GM19023 (cell line): ENCODE results near the gene ERFL.

Experiments
- ATAC-seq: cut with Tn5 transposase; IDR thresholded peaks from one replicate; pipeline ENCODE4 v1.9.1; 2021; ENCODE audit warnings: mild to moderate bottlenecking, moderate library complexity; ENCODE audit not compliant: unreplicated experiment

Gene ERFL

DNA sequence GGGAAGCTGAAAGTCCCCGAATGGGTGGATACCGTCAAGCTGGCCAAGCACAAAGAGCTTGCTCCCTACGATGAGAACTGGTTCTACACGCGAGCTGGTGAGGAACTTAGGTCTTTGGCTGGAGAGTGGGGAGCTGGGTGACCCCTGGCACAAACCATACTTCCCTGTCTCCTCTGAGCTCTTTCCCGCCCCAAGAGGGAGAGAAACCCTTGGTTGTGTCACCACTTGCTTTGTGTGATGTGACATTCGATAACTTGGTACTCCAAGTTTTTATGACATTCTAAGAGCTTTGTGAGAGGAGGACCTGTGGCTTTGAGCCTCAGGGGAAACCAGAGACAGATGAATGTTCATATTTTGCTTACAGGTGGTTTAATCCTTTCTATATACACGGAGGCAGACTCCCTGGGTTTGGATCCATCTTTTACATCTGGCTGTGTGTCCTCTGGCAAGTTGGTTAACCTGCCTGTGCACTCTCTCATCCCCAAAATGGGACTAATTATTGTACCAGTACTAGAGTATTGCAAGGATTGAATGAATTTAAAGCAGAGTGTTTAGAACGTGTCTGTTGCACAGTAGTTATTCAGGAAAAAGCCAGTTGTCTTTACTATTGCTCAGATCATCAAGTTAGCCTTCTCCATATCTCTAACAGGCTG is 67.0 kb downstream of the ERFL start:
- ATAC-seq = no peak

DNA sequence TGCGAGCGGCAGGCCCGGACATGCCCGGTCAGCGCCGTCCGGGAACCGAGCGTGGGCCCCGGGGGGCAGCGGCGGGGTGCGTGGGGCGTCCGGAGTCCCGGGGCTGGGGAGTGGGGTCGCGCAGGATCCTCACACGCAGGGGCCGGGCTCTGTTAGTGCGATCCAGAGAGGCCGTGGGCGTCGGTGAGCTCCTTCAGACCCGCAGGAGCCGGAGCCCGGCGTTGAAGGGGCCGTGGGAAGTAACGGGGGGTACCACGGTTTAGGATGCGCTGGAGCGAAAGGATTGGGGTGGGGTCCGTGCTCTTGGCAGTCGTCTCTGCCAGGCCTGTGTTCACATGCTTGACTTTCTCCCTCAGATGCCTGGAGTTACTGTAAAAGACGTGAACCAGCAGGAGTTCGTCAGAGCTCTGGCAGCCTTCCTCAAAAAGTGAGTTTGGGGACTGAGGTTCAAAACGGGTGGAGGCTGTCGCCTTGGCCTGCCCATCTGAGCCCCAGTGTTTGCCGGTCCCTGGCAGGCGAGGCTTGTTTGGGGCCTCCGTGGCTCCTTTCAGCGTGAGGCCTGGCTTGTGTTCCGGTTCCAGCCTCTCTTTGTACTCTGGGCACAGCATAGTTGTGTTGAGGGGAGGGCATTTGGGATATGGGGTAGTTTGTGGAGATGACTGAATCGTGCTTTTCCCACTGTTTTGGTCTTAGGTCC is 67.7 kb downstream of the ERFL start:
- no peak for ATAC-seq

DNA sequence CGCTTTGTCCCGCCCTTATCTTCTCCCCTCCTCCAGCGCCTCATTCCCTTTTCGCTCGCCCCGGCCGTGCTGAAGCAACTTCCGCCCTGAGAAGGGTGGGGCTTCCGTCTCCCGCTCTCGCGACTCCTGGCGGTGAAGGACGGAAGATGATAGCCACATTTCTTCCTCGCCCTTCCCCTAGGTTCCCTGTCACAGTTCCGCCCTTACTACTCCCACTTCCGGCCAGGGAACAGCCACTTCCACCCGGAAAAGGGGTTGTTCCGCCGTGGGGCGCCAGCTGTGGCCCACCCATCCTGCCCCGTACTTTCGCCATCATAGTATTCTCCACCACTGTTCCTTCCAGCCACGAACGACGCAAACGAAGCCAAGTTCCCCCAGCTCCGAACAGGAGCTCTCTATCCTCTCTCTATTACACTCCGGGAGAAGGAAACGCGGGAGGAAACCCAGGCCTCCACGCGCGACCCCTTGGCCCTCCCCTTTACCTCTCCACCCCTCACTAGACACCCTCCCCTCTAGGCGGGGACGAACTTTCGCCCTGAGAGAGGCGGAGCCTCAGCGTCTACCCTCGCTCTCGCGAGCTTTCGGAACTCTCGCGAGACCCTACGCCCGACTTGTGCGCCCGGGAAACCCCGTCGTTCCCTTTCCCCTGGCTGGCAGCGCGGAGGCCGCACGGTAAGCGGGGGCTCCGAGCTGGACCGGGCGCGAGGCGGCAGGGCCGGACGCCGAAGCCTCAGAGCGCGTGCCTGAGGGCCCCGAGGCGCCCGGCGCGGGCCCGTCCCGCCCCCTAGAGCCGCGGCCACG is 68.4 kb downstream of the ERFL start, which contains the start of gene RPS19:
Gene RPS19, plus strand, starts transcription at position 638 of the 801 bp plus-strand sequence. CDS start 520 bp downstream, outside the sequence.
- ATAC-seq = peak; percentile 81

DNA sequence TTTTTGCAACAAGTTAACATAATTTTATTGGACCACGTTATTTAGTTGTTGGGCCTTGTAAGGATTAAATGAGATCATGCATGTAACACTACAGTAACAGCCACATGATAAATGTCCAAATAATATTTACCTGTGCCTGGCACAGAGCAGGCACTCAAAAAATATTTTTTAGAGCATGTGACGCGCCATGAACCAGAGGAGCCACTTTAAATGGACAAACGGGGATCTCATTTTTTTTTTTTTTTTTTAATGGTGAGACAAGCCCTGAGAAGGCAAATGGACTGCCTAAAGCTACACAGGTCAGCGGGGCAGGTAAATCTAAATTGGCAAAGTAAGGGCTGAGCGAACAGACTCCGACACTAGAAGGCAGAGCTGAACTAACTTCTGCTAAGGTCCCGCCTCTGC is 69.0 kb downstream of the ERFL start:
- no peak for ATAC-seq
